Chondrocyte (in vitro differentiated cells): Measurements from ENCODE around the gene SLC1A7. TPM values are rescaled to one million over a fixed set of nuclear protein-coding genes. Genes with fewer than 3 reads are reported as not detected.

ENCODE experiments used
- DNase-seq: peaks from one replicate; pipeline ENCODE4 v3.0.0; 2021; ENCODE audit warnings: mixed read lengths, low spot score
- H3K27ac Mint-ChIP-seq: one replicate; pipeline ENCODE4 v1.8.0; 2021; ENCODE audit warnings: mild to moderate bottlenecking, moderate library complexity, mixed read lengths; ENCODE audit not compliant: unreplicated experiment
- H3K27me3 Mint-ChIP-seq: 2 replicates; pipeline ENCODE4 v1.8.0; 2021; ENCODE audit warnings: low read depth, mixed read lengths
- H3K36me3 Mint-ChIP-seq: 2 replicates; pipeline ENCODE4 v1.8.0; 2021; ENCODE audit warnings: low read depth, mixed read lengths
- H3K4me1 Mint-ChIP-seq: 2 replicates; pipeline ENCODE4 v1.8.0; 2021; ENCODE audit warnings: low read depth, mild to moderate bottlenecking, mixed read lengths
- H3K4me3 Mint-ChIP-seq: one replicate; pipeline ENCODE4 v1.8.0; 2021; ENCODE audit warnings: mild to moderate bottlenecking, moderate library complexity, mixed read lengths; ENCODE audit not compliant: unreplicated experiment
- H3K9me3 Mint-ChIP-seq: 2 replicates; pipeline ENCODE4 v1.8.0; 2021; ENCODE audit warnings: low read depth, mixed read lengths
- total RNA-seq: library from RNA; stranded (reverse); gene quantifications from 3 replicates; pipeline ENCODE4 v1.2.1, GENCODE V29; 2021
- TF ChIP-seq, protein P1 (sequence below): fragments of 200-600 bp; sonication (generic); IDR thresholded peaks from 2 replicates; pipeline ENCODE4 v1.5.0; 2021; ENCODE audit warnings: antibody characterized with exemption, mild to moderate bottlenecking, moderate library complexity

The SLC1A7 gene
- total RNA-seq, 1 donor from 2014 or later: not detected

DNA sequence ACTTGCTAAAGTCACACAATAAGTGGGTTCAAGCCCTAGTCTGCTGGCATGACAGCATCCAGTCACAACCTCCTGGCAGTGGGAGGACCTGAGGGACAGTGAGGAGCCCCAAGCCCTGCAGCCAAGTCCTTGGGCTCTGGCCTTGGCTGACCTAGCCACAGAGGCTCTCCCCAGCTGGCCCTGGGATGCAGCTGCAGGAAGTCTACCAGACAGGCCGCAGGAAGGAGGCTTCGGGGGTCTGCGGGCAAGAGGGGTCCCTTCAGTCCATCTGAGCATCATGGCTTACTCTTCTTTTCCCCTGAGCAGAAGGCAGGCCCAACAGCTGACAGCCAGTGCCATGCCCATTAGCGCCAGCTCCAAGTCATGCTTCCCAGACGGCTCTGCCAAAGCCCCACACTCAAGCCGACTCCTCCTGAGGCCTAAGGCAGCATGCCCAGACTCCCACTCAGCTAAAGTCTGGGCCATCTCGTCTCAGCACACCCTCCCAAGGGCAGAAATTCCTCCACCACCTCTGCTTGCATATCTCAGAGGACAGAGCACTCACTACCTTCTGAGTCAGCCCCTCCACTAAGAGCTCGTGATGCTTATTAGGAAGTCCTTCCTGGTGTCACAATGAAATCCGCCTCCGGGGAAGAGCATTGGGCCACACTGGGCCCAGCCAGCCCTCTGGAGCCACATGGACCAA is 20.1 kb downstream of the SLC1A7 start:
- DNase-seq: no peak
- Mint-ChIP-seq H3K4me3 (no peak overlapping the region), H3K9me3 (no peaks in the 10 kb centered on the region), H3K4me1 (peaks cover 42% of the 10 kb centered on the region), H3K27ac (no peak overlapping the region), H3K27me3 (no peaks in the 10 kb centered on the region), H3K36me3 (no peaks in the 10 kb centered on the region)
- TF ChIP-seq, protein P1, sequence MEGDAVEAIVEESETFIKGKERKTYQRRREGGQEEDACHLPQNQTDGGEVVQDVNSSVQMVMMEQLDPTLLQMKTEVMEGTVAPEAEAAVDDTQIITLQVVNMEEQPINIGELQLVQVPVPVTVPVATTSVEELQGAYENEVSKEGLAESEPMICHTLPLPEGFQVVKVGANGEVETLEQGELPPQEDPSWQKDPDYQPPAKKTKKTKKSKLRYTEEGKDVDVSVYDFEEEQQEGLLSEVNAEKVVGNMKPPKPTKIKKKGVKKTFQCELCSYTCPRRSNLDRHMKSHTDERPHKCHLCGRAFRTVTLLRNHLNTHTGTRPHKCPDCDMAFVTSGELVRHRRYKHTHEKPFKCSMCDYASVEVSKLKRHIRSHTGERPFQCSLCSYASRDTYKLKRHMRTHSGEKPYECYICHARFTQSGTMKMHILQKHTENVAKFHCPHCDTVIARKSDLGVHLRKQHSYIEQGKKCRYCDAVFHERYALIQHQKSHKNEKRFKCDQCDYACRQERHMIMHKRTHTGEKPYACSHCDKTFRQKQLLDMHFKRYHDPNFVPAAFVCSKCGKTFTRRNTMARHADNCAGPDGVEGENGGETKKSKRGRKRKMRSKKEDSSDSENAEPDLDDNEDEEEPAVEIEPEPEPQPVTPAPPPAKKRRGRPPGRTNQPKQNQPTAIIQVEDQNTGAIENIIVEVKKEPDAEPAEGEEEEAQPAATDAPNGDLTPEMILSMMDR: no peak

DNA sequence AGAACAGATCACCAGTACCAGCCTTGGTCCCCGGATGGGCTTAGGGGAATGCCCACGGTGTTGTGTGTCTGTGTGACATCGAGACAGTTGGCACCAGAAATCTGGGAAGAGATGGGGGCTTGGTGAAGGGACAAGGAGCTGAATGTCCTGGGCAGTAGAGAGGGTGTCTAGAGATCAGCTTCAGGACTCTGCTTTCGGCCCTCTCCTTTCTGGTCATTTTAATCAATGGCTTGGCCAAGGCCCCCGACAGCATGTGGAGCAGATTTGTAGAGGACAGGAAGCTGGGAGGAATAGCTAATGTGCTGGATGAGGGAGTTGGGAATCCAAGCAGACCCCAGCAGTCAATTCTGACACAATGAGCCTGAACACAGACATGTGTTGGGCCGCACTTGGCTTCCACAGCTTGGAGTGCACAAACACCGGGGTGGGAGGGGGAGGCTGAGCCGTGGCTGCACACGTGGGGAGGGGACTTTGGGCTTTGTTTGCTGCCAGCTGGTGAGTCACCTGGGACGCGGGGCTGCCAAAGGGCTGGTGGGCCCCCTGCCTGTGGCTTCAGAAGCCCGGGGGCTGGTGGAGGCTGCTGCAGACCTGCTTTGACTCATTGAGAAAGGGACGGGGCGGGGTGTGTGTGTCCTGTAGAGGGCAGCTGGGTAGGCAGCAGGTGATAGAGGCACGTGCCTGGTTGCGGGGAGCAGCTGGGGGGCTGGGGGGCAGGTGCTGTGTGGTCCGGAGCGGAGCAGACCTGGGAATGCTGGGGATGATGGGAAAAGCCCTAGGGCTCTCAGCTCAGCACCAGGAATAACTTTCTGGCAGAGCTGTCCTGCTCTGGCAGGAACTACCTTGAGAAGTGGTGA is 20.9 kb downstream of the SLC1A7 start:
- Mint-ChIP-seq H3K4me1 (peaks cover 42% of the 10 kb centered on the region), H3K27me3 (no peaks in the 10 kb centered on the region), H3K27ac (no peak overlapping the region), H3K36me3 (no peaks in the 10 kb centered on the region), H3K4me3 (no peak overlapping the region), H3K9me3 (no peaks in the 10 kb centered on the region)
- TF ChIP-seq, protein P1: no peak
- DNase-seq: no peak

DNA sequence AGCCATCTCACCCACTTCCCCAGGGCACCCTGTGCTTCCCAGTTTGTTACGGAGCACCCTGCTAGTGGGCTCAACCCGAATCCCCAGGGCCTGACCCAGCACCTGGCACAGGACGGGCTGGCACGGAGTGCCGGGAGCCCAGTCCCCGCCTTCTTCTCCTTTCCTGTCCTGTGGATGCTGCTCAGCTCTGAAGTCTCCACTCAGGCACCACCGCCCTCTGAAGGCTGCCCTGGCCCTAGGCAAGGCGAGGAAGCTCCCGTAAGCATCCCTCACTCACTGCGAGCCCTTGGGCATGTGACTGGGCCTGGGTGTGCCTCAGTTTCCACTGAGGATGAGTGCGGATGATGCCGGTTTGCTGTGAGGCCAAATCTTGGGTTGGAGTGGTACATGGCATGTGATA is 21.8 kb downstream of the SLC1A7 start:
- no peak for DNase-seq
- Mint-ChIP-seq H3K27ac (no peak overlapping the region), H3K36me3 (no peaks in the 10 kb centered on the region), H3K4me1 (peaks cover 44% of the 10 kb centered on the region), H3K4me3 (no peak overlapping the region), H3K27me3 (no peaks in the 10 kb centered on the region), H3K9me3 (no peaks in the 10 kb centered on the region)
- TF ChIP-seq, protein P1: no peak

DNA sequence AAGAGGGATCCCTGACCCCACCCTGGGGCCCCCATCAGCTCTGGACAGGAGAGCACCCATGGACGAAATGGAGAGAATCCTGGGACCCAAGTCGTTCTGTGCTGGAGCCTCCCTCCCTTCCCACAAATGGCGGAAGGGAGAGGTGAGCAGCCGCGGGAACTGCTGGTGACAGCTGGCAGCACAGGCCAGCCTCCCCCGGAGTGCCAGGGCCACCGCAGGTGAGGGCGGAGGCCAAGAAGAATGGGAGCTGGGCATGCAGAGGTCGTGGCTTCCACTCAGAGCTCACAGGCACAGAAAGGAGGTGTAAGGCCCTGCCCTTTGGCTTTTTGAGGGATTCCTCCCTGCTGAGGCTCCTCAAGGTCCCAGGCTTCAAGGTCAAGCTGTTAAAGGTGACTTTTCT is 24.6 kb downstream of the SLC1A7 start:
- no peaks in the 10 kb centered on the region for H3K27me3 Mint-ChIP-seq
- no peak for DNase-seq
- H3K4me1 Mint-ChIP-seq: peaks cover 34% of the 10 kb centered on the region
- H3K4me3 Mint-ChIP-seq: no peak overlapping the region
- no peaks in the 10 kb centered on the region for H3K9me3 Mint-ChIP-seq
- no peak overlapping the region for H3K27ac Mint-ChIP-seq
- TF ChIP-seq, protein P1: no peak
- H3K36me3 Mint-ChIP-seq: no peaks in the 10 kb centered on the region

DNA sequence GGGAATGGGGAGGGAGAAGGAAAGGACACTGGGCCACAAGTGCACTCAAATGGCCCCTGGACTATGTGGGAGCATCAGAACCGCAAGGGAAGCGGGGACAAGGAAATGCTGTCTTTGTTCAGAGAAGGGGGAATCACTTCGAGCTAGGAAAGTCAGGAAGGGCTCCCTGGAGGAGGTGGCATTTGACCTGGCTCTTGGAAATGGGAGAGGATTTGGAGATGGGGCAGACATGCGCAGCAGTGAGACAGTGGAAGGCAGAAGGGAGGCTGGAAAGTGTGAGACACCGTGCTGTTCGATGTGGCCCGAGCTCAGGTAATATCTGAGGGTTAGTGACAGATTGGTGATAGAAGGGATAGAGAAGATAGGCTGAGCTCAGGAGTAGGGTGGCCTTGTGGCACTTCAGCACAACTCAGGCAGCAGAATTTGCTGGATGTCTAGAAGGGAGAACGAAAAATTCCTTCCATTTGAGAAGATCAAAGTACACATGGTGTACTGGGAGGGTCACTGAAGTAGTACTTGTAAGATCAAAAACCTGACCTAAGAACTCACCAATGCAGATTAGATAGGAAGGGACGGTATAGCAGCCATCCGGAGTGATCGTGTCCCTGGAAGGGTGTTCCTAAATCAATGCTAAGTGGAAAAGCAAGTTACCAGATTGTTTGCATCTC is 25.4 kb downstream of the SLC1A7 start:
- H3K36me3 Mint-ChIP-seq: peaks cover 1% of the 10 kb centered on the region
- DNase-seq: no peak
- TF ChIP-seq, protein P1: no peak
- no peak overlapping the region for H3K4me3 Mint-ChIP-seq
- peaks cover 34% of the 10 kb centered on the region for H3K4me1 Mint-ChIP-seq
- no peak overlapping the region for H3K27ac Mint-ChIP-seq
- H3K9me3 Mint-ChIP-seq: peaks cover 3% of the 10 kb centered on the region
- no peaks in the 10 kb centered on the region for H3K27me3 Mint-ChIP-seq
